Left lobe of liver (tissue), 2 donors: Measurements from ENCODE around the gene THADA. TPM values are rescaled to one million over a fixed set of nuclear protein-coding genes. Genes with fewer than 3 reads are reported as not detected.
"Not testable (repeated sequence)": the region's sequence is repeated elsewhere in the genome, so short reads cannot be mapped to it uniquely, and the experiment has no call there.

Source experiments
- ATAC-seq: fragments of 200-7000 bp; cut with Tn5 transposase; one replicate; pipeline ENCODE4 v1.9.1; 2020; ENCODE audit warnings: mild to moderate bottlenecking, moderate library complexity
- DNase-seq: peaks from one replicate; pipeline ENCODE4 v3.0.0-alpha.2; 2020; ENCODE audit warnings: low spot score
- total RNA-seq: library from RNA; stranded (reverse); gene quantifications from one replicate; pipeline ENCODE4 v1.2.1, GENCODE V29; 2021
- donor health status: DM: no; HTN: no; CAD: no; lungs with moderate emphysema.
- donor health status: DM: no; HTN: yes; CAD: no.

The THADA gene
- total RNA-seq, 1 donor from 2014 or later, result 20.0 TPM

DNA sequence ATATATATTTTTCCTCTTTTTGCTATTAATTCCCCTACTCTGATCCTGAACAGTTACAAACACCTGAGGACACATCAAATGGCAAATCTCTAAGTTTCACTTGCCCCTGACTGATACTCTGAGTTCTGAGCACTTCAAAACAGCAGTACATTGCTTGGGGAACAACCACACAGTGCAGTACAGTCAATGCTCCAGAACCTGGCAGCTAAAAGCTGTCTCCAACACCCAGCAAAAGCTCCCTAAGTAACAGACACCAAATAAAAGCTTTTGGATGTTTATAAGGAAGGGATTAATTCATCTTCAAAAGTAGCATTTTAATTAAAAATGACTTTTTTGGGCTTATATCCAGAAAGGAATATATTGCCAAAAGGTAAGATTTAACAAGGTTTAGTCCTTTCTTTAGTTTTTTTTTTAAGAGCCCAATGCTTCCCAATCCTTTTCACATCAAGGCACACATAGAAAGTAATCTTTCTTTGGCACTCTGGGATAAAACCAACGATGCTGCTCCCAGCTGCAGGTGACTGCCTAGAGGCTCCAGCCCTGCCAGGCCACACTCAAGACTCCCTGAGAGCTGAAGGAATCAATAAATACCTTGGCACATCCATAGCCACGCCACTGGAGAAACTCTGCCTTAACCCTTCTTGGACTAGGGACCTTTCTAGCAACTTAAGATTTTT is 204.5 kb downstream of the THADA start:
- ATAC-seq, result no peak
- no peak for DNase-seq

DNA sequence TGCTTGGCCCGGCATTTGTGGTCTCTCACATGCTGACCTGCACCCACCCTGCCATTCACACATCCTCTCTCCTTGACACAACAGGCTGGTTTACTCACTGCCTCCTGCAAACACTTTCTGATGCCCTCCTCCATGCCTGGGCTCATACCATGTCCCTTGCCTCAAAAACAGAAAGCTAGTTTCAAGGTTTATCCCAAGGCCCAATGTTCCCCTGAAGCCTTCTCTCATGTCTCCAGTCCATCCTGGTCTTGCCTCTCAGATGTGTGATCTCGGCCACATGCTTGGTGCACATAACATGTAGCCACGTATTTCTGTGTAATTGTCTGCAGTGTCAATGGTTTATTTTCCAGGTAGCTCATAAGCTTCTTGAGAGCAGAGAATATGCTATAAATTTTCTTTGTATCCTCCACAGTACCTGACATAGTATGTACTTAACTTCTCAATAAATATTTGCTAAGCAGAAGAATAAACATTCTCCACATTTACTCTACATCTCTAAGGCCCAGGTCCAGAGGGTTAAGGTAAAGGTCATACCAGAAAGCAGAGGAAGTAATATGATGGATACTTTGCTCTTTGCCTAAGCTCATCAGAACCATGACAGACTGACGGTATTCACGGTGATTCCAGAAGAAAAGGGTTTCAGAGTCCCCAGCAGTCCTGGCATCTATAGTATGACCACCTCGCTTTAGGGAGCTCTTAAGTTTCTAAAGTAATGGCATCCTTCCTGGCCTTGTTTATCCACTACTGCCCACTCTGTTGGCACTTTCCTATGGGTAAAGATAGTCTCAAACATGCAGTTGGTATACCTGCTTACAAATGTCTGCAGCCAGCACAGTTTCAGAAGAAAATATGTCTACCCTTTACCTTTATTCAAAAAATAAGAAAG is 206.0 kb downstream of the THADA start:
- DNase-seq, result no peak
- peak; percentile 15 for ATAC-seq

DNA sequence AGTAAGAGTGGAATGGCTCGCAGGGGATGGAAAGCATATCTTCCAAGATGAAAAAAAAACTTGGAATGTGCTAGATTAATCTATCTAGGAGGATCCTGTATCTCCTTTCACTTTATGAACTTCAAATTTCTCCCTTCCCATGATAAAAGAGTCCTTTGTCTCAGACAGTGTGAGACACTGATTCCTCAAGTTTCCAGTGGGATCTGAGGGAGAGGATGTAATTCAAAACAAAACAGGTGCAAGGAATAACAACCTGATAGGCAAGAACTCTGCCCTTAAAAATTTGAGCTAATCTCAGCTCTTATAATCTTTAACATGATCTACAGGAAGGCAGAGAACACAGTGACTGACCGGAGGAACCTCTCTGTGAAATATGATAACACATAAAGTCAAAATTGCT is 207.5 kb downstream of the THADA start:
- ATAC-seq (no peak), DNase-seq (no peak)

GRCh38 chr2:43387092-43388062 is 208.5 kb downstream of the THADA start:
- DNase-seq (no peak), ATAC-seq (no peak)

- not testable (repeated sequence) for DNase-seq, ATAC-seq
Observed at GRCh38 chr2:43386679-43387078, 209.2 kb downstream of the THADA start.

DNA sequence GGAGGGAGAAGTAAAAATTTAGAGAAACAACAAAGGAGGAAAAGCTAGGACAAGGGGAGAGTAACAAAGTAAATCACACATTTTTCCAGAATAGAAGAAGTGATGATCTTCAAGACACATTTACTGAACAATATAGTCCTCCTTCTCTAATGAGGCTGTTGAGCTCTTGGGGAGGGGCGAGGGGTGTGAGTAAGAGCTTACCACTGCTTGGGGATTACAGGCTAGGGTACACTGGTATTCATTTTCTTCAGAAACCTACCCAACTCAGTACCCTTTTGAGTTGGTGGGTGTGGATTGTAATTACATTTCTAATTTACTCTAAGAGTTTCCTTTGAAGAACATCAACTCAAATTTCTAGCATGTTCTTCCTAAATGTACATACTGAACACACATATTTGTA is 211.7 kb downstream of the THADA start:
- ATAC-seq (no peak), DNase-seq (no peak)

DNA sequence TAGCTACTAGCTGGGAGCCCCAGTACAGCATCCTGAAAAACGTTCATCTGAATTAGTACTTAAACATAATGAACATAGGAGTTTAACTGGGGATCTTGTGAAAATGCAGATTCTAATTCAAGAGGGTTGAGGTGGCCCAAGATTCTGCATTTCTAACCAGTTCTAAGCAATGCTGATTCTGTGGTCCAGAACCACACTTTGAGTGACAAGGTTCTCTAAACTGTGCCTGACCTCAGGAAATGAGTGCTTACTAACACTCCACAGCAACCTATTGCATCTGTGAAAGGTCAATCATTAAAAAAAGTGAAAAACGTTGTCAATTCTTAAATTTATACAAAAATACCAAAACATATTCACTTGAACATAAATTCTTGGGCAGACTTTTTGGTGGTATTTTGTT is 212.3 kb downstream of the THADA start:
- DNase-seq (no peak), ATAC-seq (no peak)

DNA sequence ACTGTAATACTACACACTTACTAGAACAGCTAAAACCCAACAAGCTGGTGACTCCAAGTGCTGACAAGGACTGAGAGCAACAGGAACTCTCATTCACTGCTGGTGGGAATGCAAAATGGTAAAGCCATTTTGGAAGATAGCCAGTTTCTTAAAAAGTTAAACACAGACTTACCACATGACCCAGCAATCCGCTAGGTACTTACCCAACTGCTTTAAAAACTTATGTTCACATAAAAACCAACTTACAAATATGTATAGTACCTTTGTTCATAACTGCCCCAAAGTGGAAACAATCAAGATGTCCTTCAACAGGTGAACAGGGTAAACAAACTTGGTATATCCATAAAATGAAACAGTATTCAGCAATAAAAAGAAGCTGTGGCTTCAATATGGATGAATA is 216.3 kb downstream of the THADA start:
- no peak for ATAC-seq

GRCh38 chr2:43377327-43377726 is 218.5 kb downstream of the THADA start:
- DNase-seq, result no peak
- ATAC-seq, result no peak

More for the DNA sequence above, 216.3 kb downstream of the THADA start:
- no peak for DNase-seq

GRCh38 chr2:43376523-43377198 is 219.2 kb downstream of the THADA start:
- DNase-seq, result no peak
- ATAC-seq, result peak; percentile 71

GRCh38 chr2:43375746-43376522 is 219.9 kb downstream of the THADA start:
- ATAC-seq (peak; percentile 91), DNase-seq (peak; percentile 60)

DNA sequence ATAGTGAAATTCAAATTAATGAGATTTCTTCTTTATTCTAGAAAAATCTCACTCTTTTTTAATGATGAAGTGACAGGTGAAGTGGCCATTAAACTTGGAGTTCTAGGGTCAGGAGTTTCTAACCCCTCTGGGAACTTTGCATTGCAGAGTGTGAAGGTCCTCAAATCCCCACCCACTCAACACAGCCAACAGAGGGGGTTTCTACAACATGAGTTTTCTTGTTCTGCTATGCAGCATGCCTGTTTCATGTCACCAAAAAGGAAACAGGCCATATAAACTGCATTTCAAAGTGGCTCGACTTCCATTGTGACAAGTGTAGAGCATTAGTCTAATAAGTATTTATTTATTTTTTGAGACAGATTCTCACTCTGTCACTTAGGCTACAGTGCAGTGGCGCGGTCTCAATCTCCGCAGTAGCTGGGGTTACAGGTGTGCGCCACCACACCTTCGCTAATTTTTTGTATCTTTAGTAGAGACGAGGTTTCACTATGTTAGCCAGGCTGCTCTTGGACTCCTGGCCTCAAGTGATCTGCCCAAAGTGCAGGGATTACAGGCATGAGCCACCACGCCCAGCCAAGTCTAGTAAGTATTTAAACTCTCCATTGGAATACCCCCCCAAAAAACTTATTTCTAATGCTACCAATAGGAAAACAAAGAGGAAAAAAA is 223.3 kb downstream of the THADA start:
- ATAC-seq (peak; percentile 38), DNase-seq (no peak)

- DNase-seq (no peak), ATAC-seq (peak; percentile 79)
Observed at GRCh38 chr2:43370705-43371104, 225.1 kb downstream of the THADA start.

- DNase-seq (no peak), ATAC-seq (peak; percentile 47)
Observed at GRCh38 chr2:43370146-43370545, 225.7 kb downstream of the THADA start.

GRCh38 chr2:43368483-43369385 is 227.1 kb downstream of the THADA start:
- no peak for DNase-seq
- ATAC-seq, result no peak

DNA sequence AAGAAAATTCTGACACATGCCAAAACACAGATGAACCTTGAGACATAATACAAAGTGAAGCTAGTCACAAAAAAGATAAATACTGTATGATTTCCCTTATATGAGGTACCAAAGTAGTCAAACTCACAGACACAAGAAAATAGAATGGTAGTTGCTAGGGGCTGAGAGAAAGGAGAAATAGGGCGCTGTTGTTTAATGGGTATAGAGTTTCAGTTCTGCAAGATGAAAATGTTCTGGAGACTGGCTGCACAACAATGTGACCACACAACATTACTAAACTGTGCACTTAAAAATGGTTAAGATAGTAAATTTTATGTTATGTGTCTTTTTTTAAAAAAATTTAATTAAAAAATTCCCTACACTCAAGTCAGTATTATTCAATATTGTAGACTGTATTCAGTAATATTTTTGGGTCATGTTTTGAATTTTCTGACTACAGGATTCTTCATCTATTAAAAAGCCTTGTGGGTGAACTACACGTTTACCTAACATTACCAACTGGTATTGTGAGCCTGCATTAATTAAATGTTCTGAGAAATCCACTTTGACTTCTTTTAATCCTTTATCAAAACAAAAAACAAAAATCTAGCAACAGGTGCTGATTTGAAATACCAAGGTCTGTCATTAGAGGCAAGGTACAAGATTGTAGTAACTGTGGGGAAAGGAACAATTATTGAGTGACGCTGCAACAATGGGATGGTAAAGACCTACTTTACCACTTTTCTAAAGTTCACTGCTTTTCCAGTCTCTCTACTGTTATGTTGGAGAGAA is 228.6 kb downstream of the THADA start:
- ATAC-seq (no peak), DNase-seq (no peak)

GRCh38 chr2:43363120-43363519 is 232.7 kb downstream of the THADA start:
- ATAC-seq (no peak), DNase-seq (no peak)
